Measurements from ENCODE around the gene SNRNP48.

- TF ChIP-seq POLR2A (IDR thresholded peaks at IDR 0.05; ENCODE audit: low read depth, low read length) = no peak
- TF ChIP-seq POLR2AphosphoS5 (IDR thresholded peaks at IDR 0.05; ENCODE audit: low read depth, low read length) = no peak
Measured at GRCh38 chr6:7542065-7542873, 47.7 kb upstream of the SNRNP48 start.

All from GM12892 (cell line).